ENCODE data around the gene RAB11FIP4.

The RAB11FIP4 gene

DNA sequence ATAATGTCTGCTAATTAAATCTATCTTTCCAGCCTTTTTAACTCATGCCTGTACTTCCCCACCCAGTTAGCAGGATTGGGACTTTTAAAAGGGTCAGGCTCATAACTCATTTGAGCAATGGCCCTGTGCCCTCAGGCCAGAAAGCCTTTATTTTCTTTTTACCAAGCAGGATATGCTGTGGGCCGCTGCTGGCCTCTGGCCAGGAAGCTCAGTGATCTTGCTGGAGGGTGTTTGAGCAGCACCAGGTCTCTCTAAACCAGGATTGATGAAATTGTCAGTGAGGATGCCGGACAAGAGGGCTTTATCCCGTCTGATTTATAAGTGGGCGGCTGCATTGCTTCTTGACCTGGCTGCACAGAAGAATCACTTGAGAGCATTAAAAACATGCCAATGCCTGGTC is 187.8 kb downstream of the RAB11FIP4 start:
- DNase-seq: no peak

DNA sequence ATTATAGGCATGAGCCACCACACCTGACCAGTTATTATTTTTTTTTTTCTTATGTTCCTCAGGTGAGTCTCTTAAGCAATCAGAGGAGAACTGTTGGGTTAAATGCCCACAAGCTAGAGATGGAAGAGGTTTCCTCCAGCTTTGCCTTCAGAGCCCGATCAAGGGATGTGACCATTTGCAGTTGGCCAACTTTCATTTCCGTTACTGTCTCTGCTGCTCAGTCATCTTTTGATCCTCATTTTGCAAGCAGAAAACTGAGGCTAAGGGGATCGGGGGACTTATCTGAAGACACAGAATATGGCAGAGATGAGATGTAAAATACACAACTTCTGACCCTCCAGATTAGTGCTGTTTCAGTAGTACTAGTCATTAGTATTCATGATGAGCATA is 188.8 kb downstream of the RAB11FIP4 start:
- DNase-seq: no peak

DNA sequence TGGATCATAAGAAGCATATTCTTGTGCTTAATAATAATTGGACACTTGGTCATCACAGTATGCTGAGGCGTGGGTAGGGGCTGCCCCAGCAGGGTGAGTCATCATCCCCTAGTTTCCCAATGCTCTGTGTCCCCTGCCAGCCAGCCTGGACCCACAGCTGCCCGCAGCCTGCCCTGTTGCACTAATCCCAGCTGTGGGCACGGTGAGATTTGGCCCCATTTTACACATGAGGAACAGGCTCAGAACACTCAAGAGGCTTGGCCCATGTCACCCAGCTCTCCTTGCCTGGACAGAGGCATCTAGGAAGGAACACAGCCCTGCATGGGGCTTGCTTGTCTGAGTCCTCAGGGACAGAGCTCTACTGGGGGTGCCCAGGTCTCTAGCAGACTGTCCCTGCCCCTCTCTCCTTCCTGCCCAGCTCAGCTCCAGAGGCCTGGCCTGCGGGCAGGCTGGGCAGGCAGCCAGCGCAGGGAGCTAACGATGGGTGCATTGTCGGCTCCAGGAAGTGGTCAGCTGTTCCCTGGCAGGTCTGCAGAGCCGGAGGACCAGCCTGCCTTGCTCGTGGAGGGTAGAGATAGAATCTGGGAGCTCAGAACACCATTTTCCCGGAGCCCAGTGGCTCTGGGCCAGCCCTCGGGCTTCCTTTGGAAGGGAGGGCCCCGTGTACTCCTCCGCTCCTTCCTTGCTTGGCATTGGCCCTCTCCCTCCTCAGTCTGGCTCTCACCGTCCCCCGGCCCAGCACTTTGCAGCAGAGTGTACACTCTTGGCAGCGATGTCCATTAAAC is 189.4 kb downstream of the RAB11FIP4 start:
- DNase-seq: no peak

DNA sequence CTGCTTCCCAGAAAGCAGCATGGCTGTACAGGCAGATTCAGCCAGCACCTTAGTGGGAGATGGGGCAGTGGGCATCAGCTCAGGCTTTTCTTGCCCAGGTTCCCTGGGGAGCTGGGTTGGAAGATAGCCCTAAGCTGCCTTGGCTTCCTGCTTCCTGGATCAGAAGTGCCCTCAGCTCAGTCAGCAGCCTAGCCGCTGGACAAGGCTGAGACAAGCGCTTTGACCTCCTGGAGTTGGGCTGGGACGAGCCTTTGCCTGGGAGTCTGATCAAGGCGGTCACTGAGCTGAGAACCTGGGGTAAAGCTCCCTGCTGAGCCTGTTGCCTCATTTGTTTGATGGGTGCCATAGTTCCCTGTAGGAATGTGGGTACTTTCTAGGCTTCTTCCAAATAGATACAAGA is 190.0 kb downstream of the RAB11FIP4 start:
- DNase-seq: no peak

DNA sequence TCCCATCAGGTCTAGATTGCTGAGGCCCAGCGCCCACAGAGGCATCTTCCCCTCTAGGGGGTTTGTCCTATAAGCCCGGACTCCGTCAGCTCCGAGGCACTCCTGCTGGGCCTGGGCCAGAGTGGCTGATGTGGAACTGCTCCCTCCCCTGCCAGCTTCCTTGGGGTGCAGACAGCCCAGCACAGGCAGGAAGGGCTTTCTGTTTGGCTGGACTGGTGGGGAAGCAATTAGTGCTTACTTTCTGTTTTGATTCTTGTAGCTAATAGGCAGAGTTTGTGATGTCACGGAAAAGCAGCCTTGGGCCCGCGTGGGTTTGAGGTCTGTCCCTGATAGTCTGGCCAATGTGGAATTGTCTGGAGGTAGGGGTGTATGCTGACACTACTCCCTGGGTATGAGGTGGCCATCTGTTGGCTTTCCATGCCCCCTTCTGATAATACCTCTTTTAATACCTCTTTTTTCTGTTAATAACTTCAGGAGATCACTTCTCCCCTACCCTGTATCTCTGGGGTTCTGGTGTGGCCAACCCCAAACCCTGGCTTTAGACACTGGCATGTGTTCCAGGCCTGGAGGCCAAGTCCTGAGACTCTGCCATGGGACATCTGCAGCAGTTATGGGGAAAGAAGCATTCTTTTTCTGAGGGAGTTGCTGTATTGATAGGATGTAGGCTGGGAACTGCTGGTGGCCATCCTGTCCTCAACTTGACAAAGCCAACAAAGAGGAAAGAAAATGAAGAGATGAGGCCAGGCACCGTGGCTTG is 190.9 kb downstream of the RAB11FIP4 start:
- no peak for DNase-seq

DNA sequence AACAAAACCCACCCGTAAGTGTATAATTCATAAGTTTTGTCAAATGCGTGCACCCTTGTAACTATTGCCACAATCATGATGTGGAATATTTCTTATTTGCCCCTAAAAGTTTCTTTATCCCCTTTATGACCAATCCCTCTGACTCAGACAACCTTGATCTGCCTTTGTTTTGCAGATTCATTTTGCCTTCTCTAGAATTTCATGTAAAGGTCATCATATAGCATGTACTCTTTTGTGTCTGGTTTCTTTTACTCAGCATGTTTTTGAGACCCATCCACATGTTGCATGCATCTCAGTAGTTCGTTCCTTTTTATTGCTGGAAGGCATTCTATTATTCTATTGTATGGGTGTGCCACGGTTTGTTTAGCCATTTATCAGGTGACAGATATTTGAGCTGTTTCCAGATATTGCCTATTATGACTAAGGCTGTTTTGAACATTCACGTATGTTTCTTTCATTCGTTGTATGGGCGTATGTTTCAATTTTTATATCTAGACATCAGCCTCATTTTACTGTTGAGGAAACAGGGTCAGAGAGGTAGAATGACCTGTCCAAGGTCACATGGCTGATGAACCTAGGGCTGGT is 192.4 kb downstream of the RAB11FIP4 start:
- no peak for DNase-seq

DNA sequence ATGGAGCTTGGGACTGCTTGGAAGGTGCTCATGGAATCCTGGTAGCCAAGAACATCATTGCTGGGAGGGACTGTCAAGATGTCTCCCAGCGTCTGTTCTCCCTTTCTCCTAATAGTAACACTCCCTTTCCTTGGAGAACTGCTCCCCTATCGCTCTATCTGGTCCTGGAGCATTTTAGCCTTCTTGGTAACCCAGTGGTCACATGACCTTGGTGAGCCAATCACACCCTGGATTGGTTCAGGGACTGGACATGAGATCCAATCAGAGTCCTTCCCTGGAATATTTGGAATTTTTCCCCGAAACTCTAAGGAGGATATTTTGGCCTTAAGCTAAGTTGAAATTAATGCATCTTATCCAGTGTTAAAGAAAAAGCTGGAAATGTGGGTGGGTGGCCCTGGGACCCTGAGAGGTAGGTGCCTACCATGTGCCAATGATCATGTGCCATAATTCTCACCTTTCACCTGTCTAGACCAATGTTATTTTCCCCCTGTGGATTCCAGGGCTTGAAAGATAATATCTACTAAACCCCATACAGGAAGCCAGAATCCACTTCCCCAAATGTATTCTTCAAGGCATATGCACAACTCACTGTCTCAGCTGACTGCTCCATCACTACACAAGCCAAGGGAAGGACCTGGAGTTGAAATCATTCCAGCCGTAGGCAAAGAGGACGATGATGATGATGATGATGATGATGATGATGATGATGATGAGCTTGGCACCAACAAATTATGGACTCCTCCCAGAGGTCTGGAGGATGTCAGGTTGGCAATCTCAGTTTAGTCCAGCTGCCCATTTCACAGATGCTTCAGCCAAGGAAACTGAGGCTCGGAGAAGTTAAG is 193.2 kb downstream of the RAB11FIP4 start:
- no peak for DNase-seq

DNA sequence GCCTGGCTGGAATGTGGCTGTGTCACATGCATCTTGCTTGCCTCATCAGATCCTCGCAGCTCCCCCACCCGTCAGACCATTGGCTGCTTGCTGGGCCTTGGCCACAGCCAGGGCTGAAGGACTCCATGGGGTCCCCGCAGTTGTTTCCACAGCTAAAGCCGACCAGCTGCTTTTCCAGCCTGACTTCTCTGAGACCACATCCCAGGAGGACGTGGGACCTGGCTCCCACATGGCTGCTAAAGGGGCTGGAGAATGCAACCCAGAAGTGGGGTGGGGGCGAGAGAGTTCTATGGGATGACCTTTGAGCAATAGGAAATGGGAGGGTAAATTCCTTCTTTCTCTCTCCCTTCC is 193.8 kb downstream of the RAB11FIP4 start:
- DNase-seq: no peak

DNA sequence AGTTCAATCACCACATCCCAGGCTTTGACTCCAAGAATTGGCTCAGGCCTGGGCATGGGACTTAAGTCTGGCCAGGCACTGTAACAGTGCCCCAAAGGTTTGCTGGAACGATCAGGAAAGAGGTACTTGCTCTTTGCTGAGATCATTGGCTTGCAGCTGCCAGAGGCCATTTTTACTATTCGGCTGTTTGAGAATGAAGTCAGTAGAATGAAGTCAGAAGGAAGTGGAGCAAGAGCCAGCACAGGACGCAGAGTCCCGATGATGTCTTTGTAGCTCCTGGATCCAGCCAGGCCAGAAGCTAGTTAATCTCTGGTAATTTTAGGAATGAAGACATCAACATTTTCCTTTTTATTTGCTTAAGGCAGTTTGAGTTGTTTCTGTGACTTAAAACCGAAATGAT is 195.5 kb downstream of the RAB11FIP4 start:
- DNase-seq: no peak

DNA sequence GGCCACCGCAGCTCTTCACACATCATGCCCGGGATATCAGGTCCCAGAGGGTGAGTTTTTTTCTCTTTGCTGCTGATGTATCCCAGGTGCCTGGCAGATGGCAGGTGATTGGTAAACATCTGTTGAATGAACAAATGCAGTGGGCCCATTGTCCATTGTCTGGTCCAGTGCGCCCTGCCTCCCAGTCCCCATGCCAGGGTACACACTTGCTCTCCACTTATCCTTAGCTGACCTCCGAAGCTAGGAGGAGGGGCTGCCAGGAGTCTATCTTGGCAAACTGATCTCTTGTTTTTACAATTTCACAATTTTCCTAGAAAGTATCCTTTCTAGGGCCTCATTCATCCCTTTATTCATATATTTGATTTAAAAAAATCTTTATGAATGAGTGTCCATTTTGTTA is 196.0 kb downstream of the RAB11FIP4 start:
- DNase-seq: no peak

Data from activated effector memory CD4-positive, alpha-beta T cell treated with Interleukin-2 at 50 U/mL for 16 hours (primary cell).